Right lobe of liver (tissue), 6 donors: ENCODE results near the gene DEPDC4. TPM values are rescaled to one million over a fixed set of nuclear protein-coding genes. Genes with fewer than 3 reads are reported as not detected.
"Not testable (repeated sequence)": the region's sequence is repeated elsewhere in the genome, so short reads cannot be mapped to it uniquely, and the experiment has no call there.

Experiments used
- ATAC-seq, 4 donors: fragments of 200-7000 bp; cut with Tn5 transposase; one replicate each; pipeline ENCODE4 v1.9.1; 2020; ENCODE audit warnings: mild to moderate bottlenecking in 4 of 4, moderate library complexity in 4 of 4
- DNase-seq, 3 donors: peaks; one replicate each; pipeline ENCODE4 v3.0.0-alpha.2; 2020
- H3K27ac ChIP-seq, 3 donors: fragments of 200-600 bp; one replicate each; pipeline ENCODE4 v1.8.0; 2022
- H3K27me3 ChIP-seq, 2 donors: fragments of 200-600 bp; one replicate each; pipeline ENCODE4 v1.8.0; 2022
- H3K36me3 ChIP-seq, 4 donors: fragments of 200-600 bp; sonication (generic) in 1 of 4; one replicate each; pipeline versions ENCODE4 v1.5.1 to v1.8.0; 2017 to 2022; ENCODE audit warnings: control low read depth in 1 of 4
- H3K4me1 ChIP-seq, 4 donors: fragments of 200-600 bp; sonication (generic) in 1 of 4; one replicate each; pipeline versions ENCODE4 v1.5.1 to v1.8.0; 2017 to 2022; ENCODE audit warnings: control low read depth in 1 of 4
- H3K4me3 ChIP-seq, 3 donors: fragments of 200-600 bp; one replicate each; pipeline ENCODE4 v1.8.0; 2022
- H3K9me3 ChIP-seq, 4 donors: fragments of 200-600 bp; sonication (generic) in 1 of 4; one replicate each; pipeline versions ENCODE4 v1.5.1 to v1.8.0; 2017 to 2022; ENCODE audit warnings: control low read depth in 1 of 4
- POLR2A ChIP-seq: fragments of 450-650 bp; IDR thresholded peaks from one replicate; pipeline ENCODE4 v1.6.1; 2017; ENCODE audit warnings: antibody characterized with exemption, mild to moderate bottlenecking
- WGBS: methylation state at CpG from one replicate; pipeline ENCODE4 v1.1.6; 2018; ENCODE audit warnings: low coverage, low lambda C conversion rate; ENCODE audit not compliant: insufficient coverage; ENCODE audit errors: missing lambda C conversion rate; 5-methylcytosine and 5-hydroxymethylcytosine counted together
- intact Hi-C, 2 donors: fragments of 100-400 bp; cut with DNase I; formaldehyde crosslinking; loops; one replicate each; pipeline versions ENCODE4 v1.11.2 to v1.14.1; 2022
- total RNA-seq, 6 experiments: library from RNA; depleted of rRNA in 2 of 6; stranded (reverse); fragments of >200 nt in 2 of 6; fragmentation: NEBNext Ultra II Directional in 3 of 6; extraction: Animal tissue kit (Norgen Biotek cat#: 25700) in 3 of 6; gene quantifications; one replicate each; pipeline versions ENCODE4 v1.1.0 to v1.2.4, GENCODE V29; 2016 to 2023
- TF ChIP-seq, protein P1 (sequence below), 4 donors: fragments of 200-600 bp in 3 of 4; fragments of 450-650 bp in 1 of 4; IDR thresholded peaks; one replicate each; pipeline versions ENCODE4 v1.5.1 to v1.8.0; 2016 to 2022; ENCODE audit warnings: antibody characterized with exemption in 4 of 4, mild to moderate bottlenecking in 2 of 4
- donor health status: DM: no; HTN: yes; CAD: no.
- donor health status: DM: no; HTN: no; CAD: no.
- donor health status: DM: no; HTN: no; CAD: no.
- donor health status: DM: no; HTN: yes; CAD: no.
- donor health status: DM: no; HTN: yes; CAD: no.

The DEPDC4 gene
- total RNA-seq, 6 experiments from 2014 or later = 0.37 to 2.0 (median 1.4) TPM

- 69% methylated on average over 11 of the region's 11 CpGs for WGBS
- peaks cover 0 to 33% (median 10%) of the 10 kb centered on the region in 4 donors for H3K4me1 ChIP-seq
- no peaks in the 10 kb centered on the region for H3K27me3 ChIP-seq
- H3K4me3 ChIP-seq = peak overlapping the region; percentile 72 to 93 (median 91)
- DNase-seq (no peak), ATAC-seq (no peak)
- intact Hi-C loops = no loop called here
- H3K27ac ChIP-seq = peak overlapping the region in 2 of 3 donors; percentile 96 to 98
- no peaks in the 10 kb centered on the region for H3K36me3 ChIP-seq
- TF ChIP-seq, protein P1, sequence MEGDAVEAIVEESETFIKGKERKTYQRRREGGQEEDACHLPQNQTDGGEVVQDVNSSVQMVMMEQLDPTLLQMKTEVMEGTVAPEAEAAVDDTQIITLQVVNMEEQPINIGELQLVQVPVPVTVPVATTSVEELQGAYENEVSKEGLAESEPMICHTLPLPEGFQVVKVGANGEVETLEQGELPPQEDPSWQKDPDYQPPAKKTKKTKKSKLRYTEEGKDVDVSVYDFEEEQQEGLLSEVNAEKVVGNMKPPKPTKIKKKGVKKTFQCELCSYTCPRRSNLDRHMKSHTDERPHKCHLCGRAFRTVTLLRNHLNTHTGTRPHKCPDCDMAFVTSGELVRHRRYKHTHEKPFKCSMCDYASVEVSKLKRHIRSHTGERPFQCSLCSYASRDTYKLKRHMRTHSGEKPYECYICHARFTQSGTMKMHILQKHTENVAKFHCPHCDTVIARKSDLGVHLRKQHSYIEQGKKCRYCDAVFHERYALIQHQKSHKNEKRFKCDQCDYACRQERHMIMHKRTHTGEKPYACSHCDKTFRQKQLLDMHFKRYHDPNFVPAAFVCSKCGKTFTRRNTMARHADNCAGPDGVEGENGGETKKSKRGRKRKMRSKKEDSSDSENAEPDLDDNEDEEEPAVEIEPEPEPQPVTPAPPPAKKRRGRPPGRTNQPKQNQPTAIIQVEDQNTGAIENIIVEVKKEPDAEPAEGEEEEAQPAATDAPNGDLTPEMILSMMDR (IDR thresholded peaks at IDR 0.05) = no peak
- no peak for TF ChIP-seq POLR2A
- H3K9me3 ChIP-seq = no peaks in the 10 kb centered on the region
These were observed 921 bp downstream of the DEPDC4 start for GRCh38 chr12:100265732-100266584.

DNA sequence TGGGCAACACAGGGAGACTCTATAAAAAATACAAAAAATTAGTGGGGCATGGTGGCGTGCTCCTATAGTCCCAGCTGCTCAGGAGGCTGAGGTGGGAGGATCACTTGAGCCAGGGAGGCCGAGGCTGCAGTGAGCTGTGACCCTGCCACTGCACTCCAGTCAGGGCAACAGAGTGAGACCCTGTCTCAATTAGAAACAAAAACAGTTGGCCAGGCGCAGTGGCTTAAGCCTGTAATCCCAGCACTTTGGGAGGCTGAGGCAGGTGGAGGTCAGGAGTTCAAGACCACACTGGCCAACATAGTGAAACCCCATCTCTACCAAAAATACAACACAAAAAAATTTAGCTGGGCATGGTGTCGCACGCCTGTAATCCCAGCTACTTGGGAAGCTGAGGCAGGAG, 1.8 kb downstream of the DEPDC4 start:
- H3K4me3 ChIP-seq, H3K36me3 ChIP-seq, ATAC-seq, H3K27me3 ChIP-seq, H3K9me3 ChIP-seq, DNase-seq, intact Hi-C loops, H3K27ac ChIP-seq: not testable (repeated sequence)
- 93% methylated on average over 3 of the region's 5 CpGs for WGBS
- H3K4me1 ChIP-seq = peaks cover 0 to 25% (median 8%) of the 10 kb centered on the region in 4 donors

DNA sequence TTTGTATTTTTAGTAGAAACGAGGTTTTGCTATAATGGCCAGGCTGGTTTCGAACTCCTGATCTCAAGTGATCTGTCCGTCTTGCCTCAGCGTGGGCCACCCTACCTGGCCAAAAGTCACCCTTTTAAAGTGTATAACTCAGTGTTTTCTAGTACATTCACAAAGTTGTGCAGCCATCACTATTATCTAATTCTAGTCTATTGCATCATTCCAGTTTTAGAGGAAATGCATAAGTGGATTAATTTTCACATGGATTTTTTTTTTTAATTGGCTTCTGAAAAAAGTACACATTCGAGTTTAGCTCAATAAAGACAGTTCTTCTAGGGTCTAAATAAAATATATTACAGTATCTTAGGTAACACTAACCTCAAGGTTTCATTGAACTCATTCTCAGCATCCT, 3.7 kb downstream of the DEPDC4 start:
- DNase-seq (no peak), ATAC-seq (no peak)
- H3K4me1 ChIP-seq = peaks cover 0 to 5% (median under 1%) of the 10 kb centered on the region in 4 donors
- TF ChIP-seq, protein P1 (IDR thresholded peaks at IDR 0.05) = no peak
- H3K4me3 ChIP-seq = no peak overlapping the region
- intact Hi-C loops = no loop called here
- no peaks in the 10 kb centered on the region for H3K9me3 ChIP-seq
- no peak overlapping the region for H3K27ac ChIP-seq
- WGBS = 85% methylated on average over 5 of the region's 5 CpGs
- no peaks in the 10 kb centered on the region for H3K36me3 ChIP-seq
- no peaks in the 10 kb centered on the region for H3K27me3 ChIP-seq

DNA sequence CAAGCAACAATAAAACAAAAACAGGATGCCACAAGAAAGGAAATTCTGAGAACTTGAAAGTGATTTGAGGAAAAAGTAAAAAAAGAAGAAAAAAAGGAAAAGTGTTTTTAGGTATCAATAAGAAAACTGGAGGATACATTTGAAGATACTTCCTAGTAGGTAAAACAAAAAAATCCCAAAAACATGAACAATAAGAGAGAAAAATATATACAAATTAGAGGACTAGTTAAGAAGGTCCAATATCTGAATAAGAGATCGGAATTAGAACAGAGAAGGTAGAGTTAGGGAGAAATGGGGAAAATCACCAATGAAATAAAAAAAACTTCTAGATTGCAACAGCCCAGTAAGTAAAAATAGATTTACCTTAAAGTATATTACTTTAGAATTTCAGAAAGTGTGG, 8.8 kb downstream of the DEPDC4 start:
- Histone ChIP-seq H3K27me3 (no peaks in the 10 kb centered on the region), H3K27ac (no peak overlapping the region), H3K4me1 (peaks cover 0 to 8% (median under 1%) of the 10 kb centered on the region in 4 donors), H3K36me3 (no peaks in the 10 kb centered on the region), H3K9me3 (no peaks in the 10 kb centered on the region), H3K4me3 (no peak overlapping the region)
- DNase-seq = no peak
- WGBS = 93% methylated on average over 1 of the region's 1 CpG
- intact Hi-C loops = no loop called here
- TF ChIP-seq POLR2A = no peak
- TF ChIP-seq, protein P1 (IDR thresholded peaks at IDR 0.05) = no peak
- ATAC-seq = no peak

DNA sequence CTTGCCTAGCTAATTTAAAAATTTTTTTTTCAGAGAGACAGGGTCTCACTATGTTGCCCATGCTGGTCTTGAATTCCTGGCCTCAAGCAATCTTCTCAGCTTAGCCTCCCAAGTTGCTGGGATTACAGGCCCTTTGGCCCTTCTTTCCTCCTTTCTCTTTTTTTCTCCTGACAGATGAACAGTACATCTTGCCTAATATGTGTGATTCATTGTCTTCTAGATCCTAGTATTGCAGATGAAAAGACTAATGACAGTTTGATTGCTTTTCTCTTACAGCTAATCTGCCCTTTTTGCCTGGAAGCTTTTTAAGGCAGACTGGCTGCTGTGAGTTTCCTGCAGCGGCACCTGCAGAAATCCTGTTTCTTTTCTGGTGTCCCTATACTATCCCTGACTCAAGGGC, 12.0 kb downstream of the DEPDC4 start:
- no peak for DNase-seq
- H3K4me3 ChIP-seq = no peak overlapping the region
- no peaks in the 10 kb centered on the region for H3K27me3 ChIP-seq
- WGBS = 80% methylated on average over 1 of the region's 1 CpG
- intact Hi-C loops = no loop called here
- H3K36me3 ChIP-seq = no peaks in the 10 kb centered on the region
- H3K4me1 ChIP-seq = peaks cover 0 to 31% (median 12%) of the 10 kb centered on the region in 4 donors
- no peaks in the 10 kb centered on the region for H3K9me3 ChIP-seq
- no peak overlapping the region for H3K27ac ChIP-seq
- ATAC-seq = no peak
- TF ChIP-seq POLR2A = no peak
- TF ChIP-seq, protein P1 (IDR thresholded peaks at IDR 0.05) = no peak
